NCI-H146 treated with DMSO at 0.1 percent for 48 hours (cell line): ENCODE data around the gene HEXD.
"Not testable (repeated sequence)": the region's sequence is repeated elsewhere in the genome, so short reads cannot be mapped to it uniquely, and the experiment has no call there.

Experiments used
- DNase-seq: peaks from one replicate; lab custom pipeline; 2025; ENCODE audit not compliant: unreplicated experiment; lab: John Stamatoyannopoulos, UW

HEXD gene

GRCh38 chr17:82382220-82382932 lies 35.8 kb upstream of the HEXD start:
- DNase-seq = not testable (repeated sequence)

GRCh38 chr17:82382933-82383255 lies 35.3 kb upstream of the HEXD start:
- no peak for DNase-seq

GRCh38 chr17:82383411-82383810 lies 34.7 kb upstream of the HEXD start:
- no peak for DNase-seq

- peak; percentile 60 for DNase-seq
Observed at GRCh38 chr17:82384051-82384729, 34.0 kb upstream of the HEXD start.

- peak; percentile 87 for DNase-seq
Observed at GRCh38 chr17:82384730-82385481, 33.2 kb upstream of the HEXD start.

- no peak for DNase-seq
Observed at GRCh38 chr17:82385559-82386254, 32.4 kb upstream of the HEXD start.

- no peak for DNase-seq
Observed at GRCh38 chr17:82386255-82386831, 31.8 kb upstream of the HEXD start.

- DNase-seq = no peak
Observed at GRCh38 chr17:82386881-82387704, 31.1 kb upstream of the HEXD start.

- no peak for DNase-seq
Observed at GRCh38 chr17:82387705-82388106, 30.4 kb upstream of the HEXD start.

GRCh38 chr17:82388223-82388921 lies 29.8 kb upstream of the HEXD start:
- no peak for DNase-seq

- no peak for DNase-seq
Observed at GRCh38 chr17:82388922-82389283, 29.2 kb upstream of the HEXD start.

- DNase-seq = no peak
Observed at GRCh38 chr17:82389379-82389778, 28.8 kb upstream of the HEXD start.

- DNase-seq = no peak
Observed at GRCh38 chr17:82390015-82390859, 27.9 kb upstream of the HEXD start.

- no peak for DNase-seq
Observed at GRCh38 chr17:82390860-82391435, 27.2 kb upstream of the HEXD start.

GRCh38 chr17:82391496-82392066 lies 26.6 kb upstream of the HEXD start:
- no peak for DNase-seq

GRCh38 chr17:82392209-82392920 lies 25.8 kb upstream of the HEXD start:
- no peak for DNase-seq

GRCh38 chr17:82392941-82393340 lies 25.2 kb upstream of the HEXD start:
- no peak for DNase-seq

- DNase-seq = no peak
Observed at GRCh38 chr17:82394278-82394677, 23.9 kb upstream of the HEXD start.
